ENCODE results near the gene ARHGAP11B.
"Not testable (repeated sequence)": the region's sequence is repeated elsewhere in the genome, so short reads cannot be mapped to it uniquely, and the experiment has no call there.

Gene ARHGAP11B

GRCh38 chr15:30661154-30661553 is 35.2 kb downstream of the ARHGAP11B start:
- ATAC-seq, H3K27me3 ChIP-seq, DNase-seq, H3K4me3 ChIP-seq, H3K36me3 ChIP-seq, H3K9me3 ChIP-seq, H3K4me1 ChIP-seq, H3K27ac ChIP-seq: not testable (repeated sequence)
- 70 to 76% (median 74%) methylated on average over 1 of the region's 1 CpG for WGBS, 4 donors
- TF ChIP-seq, protein P1, sequence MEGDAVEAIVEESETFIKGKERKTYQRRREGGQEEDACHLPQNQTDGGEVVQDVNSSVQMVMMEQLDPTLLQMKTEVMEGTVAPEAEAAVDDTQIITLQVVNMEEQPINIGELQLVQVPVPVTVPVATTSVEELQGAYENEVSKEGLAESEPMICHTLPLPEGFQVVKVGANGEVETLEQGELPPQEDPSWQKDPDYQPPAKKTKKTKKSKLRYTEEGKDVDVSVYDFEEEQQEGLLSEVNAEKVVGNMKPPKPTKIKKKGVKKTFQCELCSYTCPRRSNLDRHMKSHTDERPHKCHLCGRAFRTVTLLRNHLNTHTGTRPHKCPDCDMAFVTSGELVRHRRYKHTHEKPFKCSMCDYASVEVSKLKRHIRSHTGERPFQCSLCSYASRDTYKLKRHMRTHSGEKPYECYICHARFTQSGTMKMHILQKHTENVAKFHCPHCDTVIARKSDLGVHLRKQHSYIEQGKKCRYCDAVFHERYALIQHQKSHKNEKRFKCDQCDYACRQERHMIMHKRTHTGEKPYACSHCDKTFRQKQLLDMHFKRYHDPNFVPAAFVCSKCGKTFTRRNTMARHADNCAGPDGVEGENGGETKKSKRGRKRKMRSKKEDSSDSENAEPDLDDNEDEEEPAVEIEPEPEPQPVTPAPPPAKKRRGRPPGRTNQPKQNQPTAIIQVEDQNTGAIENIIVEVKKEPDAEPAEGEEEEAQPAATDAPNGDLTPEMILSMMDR (IDR thresholded peaks at IDR 0.05) = peak; percentile 29 to 61 (median 48)
- intact Hi-C loops (cut with DNase I) = loop anchor here in 6 of 10 donors (5.0 to 10.0 kb wide), 10 partner anchors 84 to 831 kb away; no protein-coding TSS in a partner anchor

GRCh38 chr15:30669621-30670020 is 43.7 kb downstream of the ARHGAP11B start:
- H3K36me3 ChIP-seq, H3K9me3 ChIP-seq, H3K4me1 ChIP-seq, H3K27ac ChIP-seq, ATAC-seq, H3K27me3 ChIP-seq, DNase-seq, H3K4me3 ChIP-seq: not testable (repeated sequence)
- WGBS, 4 donors = 83 to 88% (median 84%) methylated on average over 4 of the region's 4 CpGs
- intact Hi-C loops (cut with DNase I) = loop anchor here in 6 of 10 donors (10.0 kb wide), 7 partner anchors 75 to 815 kb away; no protein-coding TSS in a partner anchor

DNA sequence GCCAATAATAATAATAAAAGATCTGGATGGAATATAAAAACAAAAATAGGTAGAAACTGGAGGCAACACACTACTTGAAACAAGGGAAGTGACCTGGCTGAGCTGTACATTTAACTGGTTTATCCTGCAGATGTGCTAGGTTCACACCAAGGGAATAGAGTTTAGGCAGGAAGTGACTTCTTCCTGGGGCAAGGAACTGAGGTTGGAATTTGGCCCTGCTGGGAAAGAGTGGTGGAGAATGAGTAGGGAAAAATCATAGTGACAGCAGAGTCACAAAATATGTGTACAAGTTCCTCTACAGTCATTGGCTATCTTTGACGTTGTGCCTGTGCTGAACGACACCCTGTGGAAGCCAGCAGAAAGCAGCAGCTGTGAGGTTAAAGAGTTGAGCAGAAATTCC is 44.1 kb downstream of the ARHGAP11B start:
- TF ChIP-seq POLR2A (IDR thresholded peaks at IDR 0.05) = no peak
- Histone ChIP-seq H3K36me3 (no peaks in the 10 kb centered on the region), H3K27me3 (no peaks in the 10 kb centered on the region), H3K9me3 (no peaks in the 10 kb centered on the region), H3K4me1 (peaks cover 0 to 5% (median 0%) of the 10 kb centered on the region in 12 donors), H3K27ac (no peak overlapping the region), H3K4me3 (no peak overlapping the region)
- intact Hi-C loops (cut with DNase I) = no loop called here
- DNase-seq = no peak
- no peak for ATAC-seq
- 44 to 45% (median 44%) methylated on average over 2 of the region's 2 CpGs for whole genome bisulfite sequencing, 4 donors

DNA sequence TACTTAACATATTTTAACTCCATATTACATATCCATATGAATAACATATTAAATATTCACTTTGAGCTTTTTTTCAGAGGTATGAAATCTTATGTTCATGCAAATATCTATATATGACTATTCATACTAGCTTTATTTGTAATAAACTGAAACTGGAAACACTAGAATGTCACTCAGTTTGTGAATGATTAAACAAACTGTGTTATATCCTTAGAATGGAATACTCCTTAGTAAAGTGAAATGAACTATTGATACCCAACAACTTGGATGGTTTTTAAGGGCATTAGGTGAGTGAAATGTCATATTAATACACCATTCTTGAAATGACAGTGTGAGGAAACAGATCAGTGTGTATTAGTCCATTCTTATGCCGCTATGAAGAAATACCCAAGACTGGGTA is 45.4 kb downstream of the ARHGAP11B start:
- intact Hi-C loops (cut with DNase I) = no loop called here
- no peak overlapping the region for H3K4me3 ChIP-seq
- no peak for TF ChIP-seq POLR2A (IDR thresholded peaks at IDR 0.05)
- TF ChIP-seq, protein P1 (IDR thresholded peaks at IDR 0.05) = no peak
- DNase-seq (no peak), ATAC-seq (no peak)
- H3K27me3 ChIP-seq = no peaks in the 10 kb centered on the region
- 98 to 100% (median 100%) methylated on average over 1 of the region's 1 CpG for WGBS, 4 donors
- peaks cover 0 to 5% (median 0%) of the 10 kb centered on the region in 12 donors for H3K4me1 ChIP-seq
- H3K9me3 ChIP-seq = no peaks in the 10 kb centered on the region
- H3K27ac ChIP-seq = no peak overlapping the region
- H3K36me3 ChIP-seq = no peaks in the 10 kb centered on the region

DNA sequence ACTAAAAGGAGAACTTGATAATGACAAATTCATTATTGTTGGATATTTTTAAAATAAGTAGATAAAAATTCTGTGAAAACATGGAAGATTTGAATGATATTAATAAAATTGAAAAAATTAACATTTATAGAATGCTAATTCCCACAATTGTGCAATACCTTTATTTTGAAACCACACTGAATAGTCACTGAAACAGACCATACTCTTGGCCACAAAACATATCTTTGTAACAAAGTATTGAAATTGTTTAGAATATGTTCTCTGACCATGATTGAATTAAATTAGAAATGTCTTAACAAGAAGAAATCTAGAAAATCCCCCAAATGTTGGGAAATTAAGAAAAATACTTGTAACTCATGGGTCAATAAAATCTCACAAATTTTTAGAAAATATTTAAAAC is 49.2 kb downstream of the ARHGAP11B start:
- ATAC-seq (no peak), DNase-seq (no peak)
- Histone ChIP-seq H3K27me3 (no peaks in the 10 kb centered on the region), H3K36me3 (no peaks in the 10 kb centered on the region), H3K4me1 (peaks cover 0 to 2% (median 0%) of the 10 kb centered on the region in 12 donors), H3K9me3 (peaks cover 0 to 3% (median 0%) of the 10 kb centered on the region in 12 donors), H3K27ac (no peak overlapping the region), H3K4me3 (no peak overlapping the region)
- TF ChIP-seq, protein P1 (IDR thresholded peaks at IDR 0.05) = no peak
- intact Hi-C loops (cut with DNase I) = no loop called here

DNA sequence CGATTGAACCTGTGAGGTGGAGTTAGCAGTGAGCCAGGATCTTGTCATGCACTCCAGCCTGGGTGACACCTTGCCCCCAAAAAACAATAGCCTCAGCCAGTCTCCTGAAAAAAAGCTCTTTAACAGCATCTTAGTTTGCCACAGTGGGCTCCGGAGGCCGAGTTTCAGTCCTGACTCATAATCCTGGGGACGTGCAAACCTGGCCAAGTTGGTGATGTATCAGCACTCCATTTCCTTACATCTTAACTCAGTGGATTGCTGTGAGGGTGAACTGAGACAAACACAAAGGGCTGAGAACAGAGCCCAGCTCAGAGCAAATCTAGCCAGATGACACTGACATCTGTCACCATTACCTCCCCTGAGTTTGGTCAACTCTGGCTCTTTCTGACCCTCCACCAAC is 50.0 kb downstream of the ARHGAP11B start:
- H3K27ac ChIP-seq; DNase-seq; H3K4me1 ChIP-seq; H3K4me3 ChIP-seq; intact Hi-C loops (cut with DNase I); H3K27me3 ChIP-seq; ATAC-seq; H3K36me3 ChIP-seq; H3K9me3 ChIP-seq: not testable (repeated sequence)
- 93 to 97% (median 95%) methylated on average over 4 of the region's 4 CpGs for WGBS, 4 donors

- H3K27ac ChIP-seq; H3K36me3 ChIP-seq; H3K27me3 ChIP-seq; intact Hi-C loops (cut with DNase I); ATAC-seq; DNase-seq; H3K4me3 ChIP-seq; H3K4me1 ChIP-seq; H3K9me3 ChIP-seq: not testable (repeated sequence)
- 91 to 95% (median 92%) methylated on average over 2 to 3 of the region's 3 CpGs for WGBS, 4 donors
Observed at GRCh38 chr15:30680997-30681396, 55.1 kb downstream of the ARHGAP11B start.

DNA sequence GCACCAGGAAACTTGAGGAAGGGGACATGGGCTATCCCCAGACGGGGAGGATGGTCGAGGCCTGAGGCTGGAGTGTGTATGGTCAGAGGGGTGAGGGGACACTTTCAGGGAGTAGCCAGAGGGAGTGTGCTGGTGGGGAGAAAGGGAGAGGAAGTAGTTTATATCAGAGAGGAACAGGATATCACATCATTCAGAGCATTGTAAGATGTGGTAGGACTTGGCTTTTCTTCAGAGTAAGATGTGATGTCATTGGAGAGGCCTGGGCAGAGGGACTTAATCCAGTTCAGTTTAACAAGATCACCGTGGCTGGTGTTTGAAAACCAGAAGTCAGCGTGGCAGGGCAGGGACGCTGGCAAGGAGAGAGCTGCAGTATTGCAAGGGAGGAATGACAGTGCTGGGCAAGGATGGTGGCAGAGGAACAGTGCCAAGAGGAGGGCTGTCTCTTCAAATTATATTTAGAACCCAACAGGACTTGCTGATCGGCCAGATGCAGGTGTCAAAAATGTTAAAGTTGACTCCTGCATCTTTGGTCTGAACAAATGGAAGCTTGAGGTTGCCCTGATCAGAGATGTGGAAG is 59.9 kb downstream of the ARHGAP11B start:
- H3K36me3 ChIP-seq; H3K27me3 ChIP-seq; H3K4me1 ChIP-seq; H3K4me3 ChIP-seq; intact Hi-C loops (cut with DNase I); H3K27ac ChIP-seq; H3K9me3 ChIP-seq: not testable (repeated sequence)
- 34 to 43% (median 36%) methylated on average over 6 of the region's 6 CpGs for whole genome bisulfite sequencing, 4 donors
- ATAC-seq = peak; percentile 41 to 89 (median 84)
- DNase-seq = peak in 3 of 5 donors; percentile 13 to 30 (median 25)
